Natural killer cell (primary cell): ENCODE data around the gene METRN. TPM values are rescaled to one million over a fixed set of nuclear protein-coding genes. Genes with fewer than 3 reads are reported as not detected.

Source experiments
- ATAC-seq, 3 donors: fragments of 150-1000 bp in 2 of 3; fragments of 200-7000 bp in 1 of 3; cut with Tn5 transposase; 1 replicate in 1 of 3; 2 replicates in 2 of 3; pipeline ENCODE4 v1.10.0; 2021; ENCODE audit warnings: mild to moderate bottlenecking in 2 of 3, moderate library complexity in 2 of 3
- DNase-seq, 2 donors: peaks; one replicate each; pipeline versions ENCODE4 v3.0.0 to v3.0.0-alpha.2; 2013 to 2021; ENCODE audit warnings: mixed read lengths in 1 of 2
- H3K27ac ChIP-seq: one replicate; pipeline ENCODE4 v1.5.1; 2013; ENCODE audit warnings: mild to moderate bottlenecking, low read length
- H3K27me3 ChIP-seq: one replicate; pipeline ENCODE4 v1.6.1; 2013; ENCODE audit warnings: low read length; ENCODE audit not compliant: control insufficient read depth, insufficient read depth
- H3K36me3 ChIP-seq: one replicate; pipeline ENCODE4 v1.6.1; 2013; ENCODE audit warnings: low read length; ENCODE audit not compliant: control insufficient read depth, insufficient read depth
- H3K4me1 ChIP-seq: one replicate; pipeline ENCODE4 v1.6.1; 2013; ENCODE audit warnings: low read length; ENCODE audit not compliant: control insufficient read depth, insufficient read depth
- H3K4me3 ChIP-seq: one replicate; pipeline ENCODE4 v1.5.1; 2013; ENCODE audit warnings: low read length
- H3K9me3 ChIP-seq: one replicate; pipeline ENCODE4 v1.6.1; 2013; ENCODE audit warnings: low read length; ENCODE audit not compliant: control insufficient read depth, insufficient read depth
- H3K27ac Mint-ChIP-seq, 2 donors: one replicate each; pipeline ENCODE4 v1.8.0; 2022; ENCODE audit warnings: mild to moderate bottlenecking in 2 of 2, mixed read lengths in 2 of 2, moderate library complexity in 1 of 2
- H3K27me3 Mint-ChIP-seq, 2 donors: one replicate each; pipeline ENCODE4 v1.8.0; 2022; ENCODE audit warnings: low read depth in 2 of 2, mixed read lengths in 2 of 2
- H3K36me3 Mint-ChIP-seq: one replicate; pipeline ENCODE4 v1.8.0; 2022; ENCODE audit warnings: mixed read lengths
- H3K4me1 Mint-ChIP-seq, 2 donors: one replicate each; pipeline ENCODE4 v1.8.0; 2022; ENCODE audit warnings: mixed read lengths in 2 of 2
- H3K4me3 Mint-ChIP-seq: one replicate; pipeline ENCODE4 v1.8.0; 2022; ENCODE audit warnings: mild to moderate bottlenecking, moderate library complexity, mixed read lengths
- H3K9me3 Mint-ChIP-seq, 2 donors: one replicate each; pipeline ENCODE4 v1.8.0; 2022; ENCODE audit warnings: mixed read lengths in 2 of 2
- WGBS: methylation state at CpG from one replicate; pipeline ENCODE4 v1.1.7; 2013; ENCODE audit warnings: missing lambda C conversion rate; ENCODE audit not compliant: insufficient coverage; 5-methylcytosine and 5-hydroxymethylcytosine counted together
- intact Hi-C: fragments of 100-400 bp; cut with micrococcal nuclease; formaldehyde crosslinking; loops from one replicate; pipeline ENCODE4 v1.14.2; 2022
- total RNA-seq, 4 donors: library from RNA; stranded (reverse); fragments of 120-200 nt in 1 of 4; gene quantifications; one replicate each; pipeline versions ENCODE4 v1.2.3 to v1.2.4, GENCODE V29; 2013 to 2022
- TF ChIP-seq, protein P1 (sequence below): fragments of 200-600 bp; IDR thresholded peaks from one replicate; pipeline ENCODE4 v1.8.0; 2022; ENCODE audit warnings: antibody characterized with exemption

The METRN gene
- total RNA-seq, 3 donors from 2014 or later (not counting 1 experiment from before 2014, with no cell fraction given): 11.8 to 16.6 (median 14.3) TPM

DNA sequence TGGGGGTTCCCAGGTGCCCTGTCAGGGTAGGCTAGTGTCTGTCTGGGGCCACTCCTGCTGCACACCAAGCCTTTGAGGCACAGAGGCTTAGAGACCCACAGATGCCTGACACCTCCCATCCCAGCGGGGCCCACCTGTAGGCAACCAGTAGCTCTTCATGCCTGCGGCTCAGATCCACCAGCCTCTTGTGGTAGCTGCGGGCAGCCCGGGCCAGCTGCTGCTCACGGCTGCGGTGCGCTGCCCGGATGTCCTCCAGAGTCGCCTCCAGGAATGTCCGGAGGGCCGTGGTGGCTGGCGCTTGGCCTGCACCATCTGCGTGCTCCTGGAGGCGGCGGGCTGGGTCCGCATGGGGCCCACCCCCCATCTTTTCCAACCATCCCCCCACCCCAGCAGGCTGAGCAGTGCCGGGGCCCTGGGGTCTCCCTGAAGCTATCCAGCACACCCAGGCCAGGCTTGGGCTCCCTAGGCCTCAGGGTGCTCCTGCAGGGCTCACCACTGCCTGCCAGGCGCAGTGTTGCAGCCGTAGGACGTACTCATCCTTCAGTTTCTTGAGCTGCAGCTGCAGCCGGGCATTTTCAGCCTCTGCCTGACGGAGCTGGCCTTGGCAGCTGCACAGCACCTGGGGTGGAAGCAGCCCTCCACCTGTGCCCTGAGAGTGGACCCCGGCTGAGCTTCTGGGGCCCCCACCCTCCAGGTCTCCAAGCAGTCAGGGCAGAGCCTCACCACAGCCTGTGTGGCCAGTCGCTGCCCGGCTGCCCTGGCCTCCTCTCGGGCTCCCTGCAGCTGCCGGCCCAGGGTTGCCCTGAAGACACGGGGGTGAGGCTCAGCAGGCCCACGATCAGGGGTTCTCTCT lies 9.5 kb downstream of the METRN start:
- H3K27ac Mint-ChIP-seq: no peak overlapping the region
- no peaks in the 10 kb centered on the region for H3K9me3 ChIP-seq
- no peak overlapping the region for H3K4me3 ChIP-seq
- peak overlapping the region; percentile 6 for H3K4me3 Mint-ChIP-seq
- H3K27ac ChIP-seq: no peak overlapping the region
- DNase-seq (no peak), ATAC-seq (no peak)
- H3K27me3 Mint-ChIP-seq: no peaks in the 10 kb centered on the region
- no peaks in the 10 kb centered on the region for H3K27me3 ChIP-seq
- no peaks in the 10 kb centered on the region for H3K36me3 ChIP-seq
- no peaks in the 10 kb centered on the region for H3K9me3 Mint-ChIP-seq
- TF ChIP-seq, protein P1, sequence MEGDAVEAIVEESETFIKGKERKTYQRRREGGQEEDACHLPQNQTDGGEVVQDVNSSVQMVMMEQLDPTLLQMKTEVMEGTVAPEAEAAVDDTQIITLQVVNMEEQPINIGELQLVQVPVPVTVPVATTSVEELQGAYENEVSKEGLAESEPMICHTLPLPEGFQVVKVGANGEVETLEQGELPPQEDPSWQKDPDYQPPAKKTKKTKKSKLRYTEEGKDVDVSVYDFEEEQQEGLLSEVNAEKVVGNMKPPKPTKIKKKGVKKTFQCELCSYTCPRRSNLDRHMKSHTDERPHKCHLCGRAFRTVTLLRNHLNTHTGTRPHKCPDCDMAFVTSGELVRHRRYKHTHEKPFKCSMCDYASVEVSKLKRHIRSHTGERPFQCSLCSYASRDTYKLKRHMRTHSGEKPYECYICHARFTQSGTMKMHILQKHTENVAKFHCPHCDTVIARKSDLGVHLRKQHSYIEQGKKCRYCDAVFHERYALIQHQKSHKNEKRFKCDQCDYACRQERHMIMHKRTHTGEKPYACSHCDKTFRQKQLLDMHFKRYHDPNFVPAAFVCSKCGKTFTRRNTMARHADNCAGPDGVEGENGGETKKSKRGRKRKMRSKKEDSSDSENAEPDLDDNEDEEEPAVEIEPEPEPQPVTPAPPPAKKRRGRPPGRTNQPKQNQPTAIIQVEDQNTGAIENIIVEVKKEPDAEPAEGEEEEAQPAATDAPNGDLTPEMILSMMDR: no peak
- peaks cover 0 to 17% of the 10 kb centered on the region in 2 donors for H3K4me1 Mint-ChIP-seq
- peaks cover 53% of the 10 kb centered on the region for H3K4me1 ChIP-seq
- WGBS: 80% methylated on average over 29 of the region's 29 CpGs
- intact Hi-C loops: no loop called here
- H3K36me3 Mint-ChIP-seq: no peaks in the 10 kb centered on the region

DNA sequence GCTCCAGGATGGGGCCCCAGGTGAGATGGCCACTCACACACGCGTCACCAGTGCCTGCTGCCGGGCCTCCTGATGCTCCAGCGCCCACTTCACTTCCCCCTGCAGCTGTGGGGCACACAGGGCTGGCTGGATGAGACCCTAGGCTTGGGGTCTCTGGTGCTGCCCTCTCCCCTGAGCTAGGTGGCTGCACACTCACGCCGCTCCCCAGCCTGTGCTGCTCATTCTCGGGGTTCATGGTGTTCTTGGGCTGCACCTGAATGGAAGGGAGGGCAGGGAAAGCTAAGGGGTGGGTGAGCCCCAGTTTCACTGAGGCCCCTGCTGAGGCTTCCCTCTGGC lies 10.1 kb downstream of the METRN start:
- intact Hi-C loops: no loop called here
- Histone ChIP-seq H3K4me1 (peaks cover 47% of the 10 kb centered on the region), H3K4me3 (no peak overlapping the region), H3K27me3 (no peaks in the 10 kb centered on the region), H3K27ac (no peak overlapping the region), H3K36me3 (no peaks in the 10 kb centered on the region), H3K9me3 (no peaks in the 10 kb centered on the region)
- Mint-ChIP-seq H3K27ac (no peak overlapping the region), H3K9me3 (no peaks in the 10 kb centered on the region), H3K27me3 (no peaks in the 10 kb centered on the region), H3K4me1 (peaks cover 0 to 14% of the 10 kb centered on the region in 2 donors), H3K36me3 (no peaks in the 10 kb centered on the region), H3K4me3 (no peak overlapping the region)
- no peak for ATAC-seq
- TF ChIP-seq, protein P1: no peak
- 85% methylated on average over 7 of the region's 7 CpGs for WGBS
- no peak for DNase-seq

DNA sequence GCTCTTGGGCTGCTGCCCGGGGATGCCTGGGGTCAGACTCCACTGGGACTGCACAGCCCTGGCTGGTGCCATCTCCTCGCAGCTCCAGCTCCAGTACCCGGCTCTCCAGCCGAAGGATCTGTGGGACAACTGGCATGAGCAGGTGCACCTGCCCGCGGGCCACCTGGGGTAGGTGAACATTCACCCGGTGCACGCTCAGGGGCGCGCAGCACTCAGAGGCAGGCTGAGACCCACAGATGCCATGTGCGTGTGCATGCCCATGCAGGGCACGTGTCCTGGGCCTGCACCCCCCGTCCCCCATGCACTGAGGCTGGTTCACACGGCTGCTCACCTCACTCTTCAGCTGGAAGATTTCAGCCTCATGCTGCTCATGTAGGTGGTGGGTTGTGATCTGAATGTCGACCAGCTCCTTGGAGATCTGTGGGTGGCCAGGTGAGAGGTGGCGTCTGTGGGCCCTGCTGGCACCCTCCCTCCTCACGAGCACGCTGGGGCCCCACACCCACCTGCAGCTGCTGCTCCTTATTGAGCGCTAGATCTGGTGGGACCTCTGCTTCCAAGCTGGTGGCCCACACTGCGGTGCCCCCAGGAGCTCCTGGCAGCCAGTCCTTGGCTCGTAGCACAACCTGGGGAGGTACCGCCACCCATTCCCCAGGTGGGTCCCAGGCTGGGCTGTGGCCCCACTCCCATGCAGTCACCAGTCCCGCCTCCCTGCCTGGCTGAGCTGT lies 10.7 kb downstream of the METRN start:
- 85% methylated on average over 23 of the region's 23 CpGs for WGBS
- H3K27me3 ChIP-seq: no peaks in the 10 kb centered on the region
- Mint-ChIP-seq H3K4me3 (peak overlapping the region; percentile 35), H3K36me3 (no peaks in the 10 kb centered on the region), H3K4me1 (peaks cover 0 to 8% of the 10 kb centered on the region in 2 donors), H3K27me3 (no peaks in the 10 kb centered on the region), H3K27ac (peak overlapping the region in 1 of 2 donors; percentile 44), H3K9me3 (no peaks in the 10 kb centered on the region)
- no peaks in the 10 kb centered on the region for H3K36me3 ChIP-seq
- no peak overlapping the region for H3K27ac ChIP-seq
- no peak for ATAC-seq
- H3K4me1 ChIP-seq: peaks cover 40% of the 10 kb centered on the region
- TF ChIP-seq, protein P1: no peak
- H3K9me3 ChIP-seq: no peaks in the 10 kb centered on the region
- no peak overlapping the region for H3K4me3 ChIP-seq
- intact Hi-C loops: no loop called here
- peak in 1 of 2 donors; percentile 29 for DNase-seq
